HG03097 (cell line): ENCODE measurements around the gene ARHGDIB.

ENCODE experiments used
- ATAC-seq: cut with Tn5 transposase; IDR thresholded peaks from one replicate; pipeline ENCODE4 v1.9.1; 2021; ENCODE audit not compliant: unreplicated experiment, low FRiP score

Gene ARHGDIB

GRCh38 chr12:14961466-14962152 is at the start of gene ARHGDIB:
TSS of gene ARHGDIB (minus strand) at chr12:14961601. CDS start at chr12:14950712, 10,889 bp downstream.
- peak; percentile 54 for ATAC-seq

- no peak for ATAC-seq
Measured at GRCh38 chr12:15011162-15011561, 49.8 kb upstream of the ARHGDIB start.

- no peak for ATAC-seq
Measured at GRCh38 chr12:15007551-15007950, 46.1 kb upstream of the ARHGDIB start.

GRCh38 chr12:15005064-15005463 is 43.7 kb upstream of the ARHGDIB start:
- no peak for ATAC-seq

- no peak for ATAC-seq
Measured at GRCh38 chr12:15004421-15004820, 43.0 kb upstream of the ARHGDIB start.

- ATAC-seq: no peak
Measured at GRCh38 chr12:15001733-15002382, 40.5 kb upstream of the ARHGDIB start.

GRCh38 chr12:15000575-15000974 is 39.2 kb upstream of the ARHGDIB start:
- no peak for ATAC-seq

GRCh38 chr12:14999695-15000365 is 38.4 kb upstream of the ARHGDIB start:
- no peak for ATAC-seq

- no peak for ATAC-seq
Measured at GRCh38 chr12:14999021-14999694, 37.8 kb upstream of the ARHGDIB start.

GRCh38 chr12:14997998-14998397 is 36.6 kb upstream of the ARHGDIB start:
- no peak for ATAC-seq

GRCh38 chr12:14995583-14996425 is 34.4 kb upstream of the ARHGDIB start:
- no peak for ATAC-seq

GRCh38 chr12:14994610-14995009 is 33.2 kb upstream of the ARHGDIB start:
- no peak for ATAC-seq

GRCh38 chr12:14993537-14994266 is 32.3 kb upstream of the ARHGDIB start:
- ATAC-seq: no peak

GRCh38 chr12:14993117-14993516 is 31.7 kb upstream of the ARHGDIB start:
- ATAC-seq: no peak

GRCh38 chr12:14992673-14993072 is 31.3 kb upstream of the ARHGDIB start:
- ATAC-seq: no peak

GRCh38 chr12:14991069-14991468 is 29.7 kb upstream of the ARHGDIB start:
- ATAC-seq: no peak

GRCh38 chr12:14989790-14990189 is 28.4 kb upstream of the ARHGDIB start:
- no peak for ATAC-seq

- no peak for ATAC-seq
Measured at GRCh38 chr12:14988035-14988434, 26.6 kb upstream of the ARHGDIB start.

- ATAC-seq: no peak
Measured at GRCh38 chr12:14986449-14986848, 25.0 kb upstream of the ARHGDIB start.
